GM12892 (cell line): ENCODE results near the gene POU6F2.

Experiments
- POLR2AphosphoS5 ChIP-seq: IDR thresholded peaks from 2 replicates; pipeline ENCODE4 v1.6.1; 2011; ENCODE audit warnings: low read depth, low read length, control low read depth
- TAF1 ChIP-seq: IDR thresholded peaks from 2 replicates; pipeline ENCODE4 v1.6.1; 2011; ENCODE audit warnings: low read depth, mild to moderate bottlenecking, control low read depth, low read length, borderline replicate concordance

DNA sequence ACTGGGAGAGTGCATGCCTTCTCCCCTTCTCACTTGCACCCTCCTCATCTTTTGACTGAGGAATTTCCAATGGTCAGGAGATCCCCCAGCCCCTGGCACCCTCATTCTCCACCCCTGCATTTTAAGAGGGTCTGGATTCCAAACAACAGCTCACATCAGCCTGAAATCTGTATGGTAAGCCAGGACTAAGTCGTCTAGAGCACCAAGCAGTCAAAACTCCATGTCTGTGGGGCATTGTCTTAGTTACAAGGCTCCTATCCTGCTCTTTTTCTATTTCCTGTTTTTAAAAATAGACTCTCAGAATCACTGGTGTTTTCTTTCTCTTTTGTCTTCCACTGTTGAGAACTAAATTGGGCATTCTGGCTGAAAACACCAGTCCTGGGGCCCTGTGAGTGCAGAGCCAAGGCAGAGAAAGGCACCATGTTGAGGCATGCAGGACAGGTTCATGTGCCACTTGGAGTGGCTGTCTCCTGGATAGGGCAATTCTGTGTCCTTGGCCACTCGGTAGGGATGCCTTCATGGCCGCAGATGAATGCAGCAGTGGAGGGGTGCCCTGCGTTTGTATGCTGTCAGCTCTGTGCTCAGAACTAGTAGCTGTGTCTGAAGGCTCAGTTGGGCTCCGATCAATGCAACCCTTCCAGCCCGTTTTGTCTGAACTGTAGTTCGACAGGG is 371.9 kb downstream of the POU6F2 start:
- TF ChIP-seq TAF1 (no peak), POLR2AphosphoS5 (no peak)
